SK-N-DZ (cell line): ENCODE measurements around the gene KIF4A.

ENCODE experiments used
- DNase-seq: peaks from one replicate; pipeline ENCODE4 v3.0.0-alpha.2; 2015; ENCODE audit warnings: low spot score

KIF4A gene

DNA sequence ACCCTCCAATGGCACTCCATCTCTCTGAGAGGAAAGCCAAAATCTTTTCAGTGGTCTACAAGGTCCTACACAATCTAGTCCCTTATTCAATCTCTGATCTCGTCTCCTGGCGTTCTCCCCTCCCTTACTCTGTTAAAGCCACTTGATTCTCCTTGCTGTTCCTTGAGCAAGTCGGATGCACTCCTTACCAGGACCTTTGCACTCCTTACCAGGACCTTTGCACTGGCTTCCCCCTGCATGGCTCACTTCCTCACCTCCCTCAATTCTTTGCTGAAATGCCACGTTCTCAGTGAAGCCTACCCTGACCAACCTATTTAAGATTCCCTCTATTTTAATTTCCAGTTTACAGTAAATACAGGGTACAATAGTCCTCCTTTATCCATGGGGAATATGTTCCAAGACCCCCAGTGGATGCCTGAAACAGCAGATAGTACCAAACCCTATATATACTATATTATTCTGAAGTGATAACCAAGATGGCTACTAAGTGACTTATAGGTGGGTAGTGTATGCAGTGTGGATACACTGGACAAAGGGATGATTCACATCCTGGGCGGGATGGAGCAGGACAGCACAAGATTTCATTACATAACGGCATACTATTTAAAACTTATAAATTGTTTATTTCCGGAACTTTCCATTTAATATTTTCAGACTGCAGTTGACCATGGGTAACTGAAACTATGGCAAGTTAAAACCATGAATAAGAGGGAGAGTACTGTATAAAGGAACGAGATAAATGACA, 148.2 kb downstream of the KIF4A start:
- no peak for DNase-seq

DNA sequence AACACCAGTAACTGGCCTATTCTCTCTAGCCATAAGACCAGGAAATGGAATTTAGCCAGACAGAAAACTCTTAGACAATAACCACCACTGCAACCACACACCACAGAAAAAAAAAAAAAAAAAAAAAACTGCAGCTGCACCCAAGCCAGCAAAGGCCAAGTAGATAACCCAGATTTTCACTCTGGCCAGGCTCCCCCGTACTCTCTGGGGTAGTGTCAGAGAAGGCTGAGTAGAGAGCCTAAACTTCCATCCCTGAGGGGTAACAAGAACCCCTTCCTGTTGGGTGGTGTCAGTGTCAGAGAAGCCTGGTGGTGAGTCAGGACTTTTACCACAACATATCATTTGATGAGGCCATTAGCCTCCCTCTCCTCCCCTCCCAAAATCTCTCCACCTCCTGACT, 149.1 kb downstream of the KIF4A start:
- DNase-seq = no peak

DNA sequence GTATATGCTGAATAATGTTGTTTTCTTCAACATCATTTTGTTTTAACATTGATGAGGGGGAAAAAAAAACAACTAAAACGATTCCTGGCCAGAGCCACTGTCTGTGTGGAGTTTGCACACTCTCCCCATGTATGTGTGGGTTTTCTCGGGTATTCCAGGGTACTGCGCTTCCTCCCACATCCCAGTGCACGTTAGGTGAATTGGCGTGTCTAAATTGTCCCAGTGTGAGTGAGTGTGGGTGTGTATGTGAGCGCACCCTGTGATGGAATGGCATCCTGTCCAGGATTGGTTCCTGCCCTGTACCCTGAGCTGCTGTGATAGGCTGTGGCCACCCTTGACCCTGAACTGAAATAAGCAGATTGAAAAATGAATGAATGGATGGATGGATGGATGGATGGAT, 152.3 kb downstream of the KIF4A start:
- DNase-seq = no peak

GRCh38 chrX:70444326-70444945, 154.5 kb downstream of the KIF4A start, which contains the start of gene DLG3:
Gene DLG3 (plus strand): TSS chrX:70444835. CDS start chrX:70445202, 367 bp downstream.
- DNase-seq = peak; percentile 77

DNA sequence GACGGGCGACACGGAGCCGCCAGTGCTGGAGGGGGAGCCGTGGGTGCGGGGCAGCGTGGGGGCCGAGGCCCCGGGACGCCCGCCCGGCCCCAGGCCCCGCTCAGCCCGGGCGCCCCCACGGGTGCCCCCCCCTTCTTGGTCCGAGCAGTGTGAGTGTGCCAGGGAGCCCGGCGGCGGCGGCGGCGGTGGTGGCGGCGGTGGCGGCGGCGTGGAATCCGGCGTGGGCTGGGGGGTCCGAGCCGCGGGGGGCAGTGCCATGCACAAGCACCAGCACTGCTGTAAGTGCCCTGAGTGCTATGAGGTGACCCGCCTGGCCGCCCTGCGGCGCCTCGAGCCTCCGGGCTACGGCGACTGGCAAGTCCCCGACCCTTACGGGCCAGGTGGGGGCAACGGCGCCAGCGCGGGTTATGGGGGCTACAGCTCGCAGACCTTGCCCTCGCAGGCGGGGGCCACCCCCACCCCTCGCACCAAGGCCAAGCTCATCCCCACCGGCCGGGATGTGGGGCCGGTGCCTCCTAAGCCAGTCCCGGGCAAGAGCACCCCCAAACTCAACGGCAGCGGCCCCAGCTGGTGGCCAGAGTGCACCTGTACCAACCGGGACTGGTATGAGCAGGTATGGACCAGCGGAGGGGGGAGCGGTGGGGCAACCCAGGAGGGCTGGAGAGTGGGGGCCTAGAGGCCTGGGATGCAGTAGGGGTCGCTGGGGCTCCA, 155.2 kb downstream of the KIF4A start:
- no peak for DNase-seq

GRCh38 chrX:70445951-70446350, 156.0 kb downstream of the KIF4A start:
- DNase-seq = no peak

DNA sequence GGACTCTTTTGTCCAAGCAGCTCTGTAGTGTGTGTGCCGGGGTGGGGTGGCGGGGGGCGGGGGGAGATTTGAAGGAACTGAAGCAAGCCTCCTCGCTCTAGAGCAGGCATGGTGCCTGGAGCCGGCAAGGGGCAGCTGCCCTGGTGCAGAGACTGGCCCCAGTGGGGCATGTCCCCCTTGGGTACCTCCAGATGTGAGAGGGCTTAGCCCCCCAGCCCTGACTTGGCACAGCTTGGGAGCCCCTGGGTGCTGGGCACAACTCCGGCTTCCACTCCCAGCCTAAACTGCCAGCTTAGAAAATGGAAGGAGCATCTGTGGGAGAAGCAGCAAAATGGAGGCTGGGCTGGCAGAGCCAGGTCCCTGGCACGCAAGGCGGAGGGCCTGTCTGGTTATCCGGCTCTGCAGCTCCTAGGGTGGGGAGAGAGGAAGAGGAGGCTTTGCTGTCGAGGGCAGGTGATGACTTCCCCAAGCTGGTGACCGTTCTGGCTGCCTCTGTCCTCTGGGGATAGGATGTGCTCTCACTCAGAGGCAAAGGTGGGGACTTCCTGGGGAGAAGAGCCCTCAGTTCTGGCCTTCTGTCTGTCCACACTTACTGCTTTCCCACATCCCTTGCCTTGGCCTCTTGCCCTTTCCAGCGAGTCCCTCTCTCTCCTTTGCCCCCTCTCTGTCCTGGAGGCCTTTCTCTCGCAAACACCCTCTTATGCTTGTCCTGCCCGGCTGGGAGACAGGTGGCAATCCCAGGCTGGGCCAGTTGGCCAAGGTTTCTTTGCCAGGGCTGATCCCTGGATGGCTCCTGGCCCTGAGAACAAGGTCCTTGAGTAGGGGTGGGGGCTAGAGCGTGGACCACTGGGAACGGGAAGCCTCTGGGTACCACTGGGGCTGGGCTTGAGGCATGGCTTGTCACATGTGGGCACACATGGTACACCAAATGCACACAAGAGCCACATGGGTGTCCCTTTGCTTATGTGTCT, 156.8 kb downstream of the KIF4A start:
- no peak for DNase-seq

- no peak for DNase-seq
These were observed 159.6 kb downstream of the KIF4A start for GRCh38 chrX:70449457-70449966.

DNA sequence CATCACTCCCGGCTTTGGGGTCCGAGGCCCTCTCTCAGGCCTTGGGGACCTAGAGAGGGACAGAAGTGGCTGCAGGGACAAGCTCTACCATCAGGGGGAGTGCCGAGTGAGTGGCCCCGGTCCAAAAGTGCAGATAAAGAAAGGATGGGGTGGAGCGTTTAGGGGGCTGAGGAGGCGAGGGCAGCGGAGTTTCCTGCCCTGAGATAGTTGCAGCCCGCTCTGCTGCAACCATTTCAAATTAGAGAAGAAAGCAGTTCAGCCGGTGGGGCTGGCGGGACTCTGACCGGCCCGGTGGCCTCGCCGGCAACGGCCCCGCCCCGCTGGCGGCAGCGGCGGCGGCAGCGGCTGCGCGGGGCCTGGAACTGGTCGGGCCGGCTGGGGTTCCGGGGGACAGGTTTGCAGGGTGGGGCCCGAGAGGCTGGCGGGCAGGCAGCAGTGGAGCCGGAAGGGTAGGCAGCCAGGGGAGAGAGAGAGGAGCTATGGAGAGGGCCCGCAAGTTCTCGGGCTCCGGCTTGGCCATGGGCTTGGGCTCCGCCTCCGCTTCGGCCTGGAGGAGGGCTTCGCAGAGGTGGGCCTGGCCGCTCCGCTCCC, 162.3 kb downstream of the KIF4A start:
- no peak for DNase-seq

GRCh38 chrX:70453024-70453618, 163.2 kb downstream of the KIF4A start:
- no peak for DNase-seq

- peak; percentile 93 for DNase-seq
These were observed 164.8 kb downstream of the KIF4A start for GRCh38 chrX:70454441-70455365.

DNA sequence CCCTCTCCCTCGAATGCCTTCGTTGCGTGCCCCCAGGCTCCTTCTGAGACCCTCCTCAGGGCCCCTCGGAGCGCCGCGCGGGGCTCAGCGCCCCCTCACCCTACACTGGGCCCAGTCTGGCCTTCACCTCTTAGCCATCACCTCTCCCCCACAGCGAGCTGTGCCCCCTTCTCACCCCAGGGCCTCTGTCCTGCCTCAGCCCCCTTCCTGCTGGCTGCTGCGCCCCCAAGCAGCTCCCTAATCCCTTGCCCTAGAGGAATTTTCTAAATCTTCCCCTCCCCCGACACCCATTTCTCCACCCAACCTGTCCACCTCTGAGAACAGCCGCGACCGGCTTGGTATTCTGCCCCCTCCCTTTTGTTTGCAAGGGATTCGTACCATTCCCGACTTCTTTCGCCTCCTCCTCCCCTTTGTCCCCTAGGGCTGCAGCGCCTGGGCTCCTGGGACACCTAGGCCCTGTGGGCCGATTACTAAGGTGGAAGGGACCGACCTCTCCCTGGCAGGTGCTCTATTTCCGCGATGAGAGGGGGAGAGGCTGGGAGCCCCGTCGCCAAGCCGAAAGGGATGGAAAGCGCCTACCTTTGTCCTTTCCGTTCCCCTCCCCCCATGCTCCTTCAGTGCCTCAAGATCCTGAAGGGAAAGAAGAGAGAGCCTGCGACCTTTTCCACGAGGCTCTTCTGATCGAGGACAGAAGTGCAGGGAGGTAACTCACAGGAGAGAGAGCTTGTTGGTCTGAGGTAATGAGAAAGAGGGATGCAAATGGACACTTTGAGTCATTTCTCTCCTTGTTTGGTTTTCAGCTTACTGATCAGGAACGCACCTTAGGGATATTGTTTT, 165.7 kb downstream of the KIF4A start:
- DNase-seq = no peak

GRCh38 chrX:70456256-70456655, 166.4 kb downstream of the KIF4A start:
- no peak for DNase-seq

DNA sequence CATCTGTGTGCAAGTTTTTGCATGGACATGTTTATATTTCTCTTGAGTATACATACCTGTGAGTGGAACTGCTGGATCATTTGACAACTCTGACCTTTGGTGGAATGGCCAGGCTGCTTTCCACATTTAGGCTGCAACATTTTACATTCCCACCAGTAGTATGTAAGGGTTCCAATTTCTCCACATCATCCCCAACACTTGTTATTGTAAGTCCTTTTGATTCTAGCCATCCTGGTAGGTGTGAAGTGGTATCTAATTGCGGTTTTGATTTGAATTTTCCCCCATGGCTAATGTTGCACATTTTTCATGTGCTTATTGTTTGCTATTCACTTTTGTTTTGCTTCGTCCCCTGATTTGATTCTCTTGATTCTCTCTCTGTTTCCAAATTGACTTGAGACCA, 171.1 kb downstream of the KIF4A start:
- DNase-seq = no peak

DNA sequence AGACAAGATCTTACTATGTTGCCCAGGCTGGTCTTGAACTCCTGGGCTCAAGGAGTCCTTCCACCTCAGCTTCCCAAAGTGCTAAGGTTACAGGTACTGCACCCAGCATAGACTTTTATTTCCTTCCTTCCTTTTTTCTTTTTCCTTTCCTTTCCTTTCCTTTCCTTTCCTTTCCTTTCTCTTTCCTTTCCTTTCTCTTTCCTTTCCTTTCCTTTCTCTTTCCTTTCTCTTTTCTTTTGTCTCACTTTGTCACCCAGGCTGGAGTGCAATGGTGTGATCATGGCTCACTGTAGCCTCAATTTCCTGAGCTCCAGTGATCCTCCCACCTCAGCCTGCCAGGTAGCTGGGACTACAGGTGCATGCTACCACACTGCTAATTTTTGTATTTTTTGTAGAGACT, 174.1 kb downstream of the KIF4A start:
- no peak for DNase-seq

DNA sequence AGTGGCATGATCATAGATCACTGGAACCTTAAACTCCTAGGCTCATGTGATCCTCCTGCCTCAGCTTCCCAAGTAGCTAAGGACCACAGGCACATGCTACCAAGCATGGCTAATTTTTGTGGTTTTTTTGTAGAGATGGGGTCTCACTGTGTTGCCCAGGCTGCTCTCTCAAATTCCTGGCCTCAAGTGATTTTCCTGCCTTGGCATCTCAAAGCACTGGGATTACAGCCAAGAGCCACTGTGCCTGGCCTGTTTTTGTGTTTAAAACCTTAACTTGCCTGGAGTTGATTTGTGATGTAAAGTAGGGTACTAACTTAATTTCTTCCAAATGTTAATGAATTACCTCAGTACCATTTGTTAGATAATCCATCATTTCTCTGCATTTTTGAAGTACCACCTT, 177.1 kb downstream of the KIF4A start:
- DNase-seq = no peak

GRCh38 chrX:70468709-70469108, 178.8 kb downstream of the KIF4A start:
- no peak for DNase-seq
